Breast epithelium (tissue), 3 donors: Measurements from ENCODE around the gene TNC.

ENCODE experiments used
- POLR2A ChIP-seq: fragments of 450-650 bp; IDR thresholded peaks from one replicate; pipeline ENCODE4 v1.6.1; 2016; ENCODE audit warnings: antibody characterized with exemption, mild to moderate bottlenecking, moderate library complexity
- TF ChIP-seq, protein P1 (sequence below), 3 donors: fragments of 450-650 bp; IDR thresholded peaks; one replicate each; pipeline ENCODE4 v1.5.1; 2016 to 2017; ENCODE audit warnings: antibody characterized with exemption in 3 of 3, mild to moderate bottlenecking in 3 of 3, moderate library complexity in 3 of 3

DNA sequence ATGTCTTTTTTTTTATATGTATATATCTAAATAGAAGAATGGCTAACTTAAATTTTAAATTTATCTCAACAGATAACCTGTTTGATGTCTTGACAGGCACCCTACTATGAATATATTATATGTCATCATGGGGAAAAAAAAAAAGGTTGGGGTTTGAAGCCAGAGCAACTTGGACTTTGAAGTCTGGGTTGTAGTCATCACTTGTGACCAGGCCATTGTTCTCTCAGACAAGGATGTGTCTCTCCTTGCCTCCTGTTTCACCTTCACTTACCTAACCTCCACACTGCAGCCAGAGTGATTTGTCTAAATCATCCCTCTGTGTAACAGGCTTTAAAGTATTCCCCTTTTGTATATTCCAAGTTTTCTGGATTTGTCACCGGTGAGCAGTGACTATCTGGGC lies 130.8 kb downstream of the TNC start:
- TF ChIP-seq, protein P1, sequence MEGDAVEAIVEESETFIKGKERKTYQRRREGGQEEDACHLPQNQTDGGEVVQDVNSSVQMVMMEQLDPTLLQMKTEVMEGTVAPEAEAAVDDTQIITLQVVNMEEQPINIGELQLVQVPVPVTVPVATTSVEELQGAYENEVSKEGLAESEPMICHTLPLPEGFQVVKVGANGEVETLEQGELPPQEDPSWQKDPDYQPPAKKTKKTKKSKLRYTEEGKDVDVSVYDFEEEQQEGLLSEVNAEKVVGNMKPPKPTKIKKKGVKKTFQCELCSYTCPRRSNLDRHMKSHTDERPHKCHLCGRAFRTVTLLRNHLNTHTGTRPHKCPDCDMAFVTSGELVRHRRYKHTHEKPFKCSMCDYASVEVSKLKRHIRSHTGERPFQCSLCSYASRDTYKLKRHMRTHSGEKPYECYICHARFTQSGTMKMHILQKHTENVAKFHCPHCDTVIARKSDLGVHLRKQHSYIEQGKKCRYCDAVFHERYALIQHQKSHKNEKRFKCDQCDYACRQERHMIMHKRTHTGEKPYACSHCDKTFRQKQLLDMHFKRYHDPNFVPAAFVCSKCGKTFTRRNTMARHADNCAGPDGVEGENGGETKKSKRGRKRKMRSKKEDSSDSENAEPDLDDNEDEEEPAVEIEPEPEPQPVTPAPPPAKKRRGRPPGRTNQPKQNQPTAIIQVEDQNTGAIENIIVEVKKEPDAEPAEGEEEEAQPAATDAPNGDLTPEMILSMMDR (IDR thresholded peaks at IDR 0.05) = no peak
- TF ChIP-seq POLR2A = no peak
